GM12878 (cell line): ENCODE data around the gene ZCCHC9. TPM values are rescaled to one million over a fixed set of nuclear protein-coding genes. Genes with fewer than 3 reads are reported as not detected.

Experiments used
- ATAC-seq: fragments of 200-7000 bp; cut with Tn5 transposase; 3 replicates; pipeline ENCODE4 v1.9.1; 2020; ENCODE audit warnings: mild to moderate bottlenecking, moderate library complexity
- BruUV-seq: library from RNA; stranded (reverse); fragments of 400-500 nt; replicated peaks from 2 replicates; lab custom pipeline; 2021; lab: Mats Ljungman, UMichigan
- CTCF ChIA-PET: fragments of 300-600 bp; sonication (Branson Sonifier 250); formaldehyde crosslinking; extraction: SDS; loops from one replicate; lab custom pipeline; 2021; ENCODE audit warnings: inconsistent platforms; lab: Yijun Ruan, JAX
- POLR2A ChIA-PET: fragments of 350-600 bp; formaldehyde crosslinking; extraction: SDS; loops from one replicate; lab custom pipeline; 2021; ENCODE audit warnings: inconsistent platforms; lab: Charles Lee
- RAD21 ChIA-PET: fragments of 300-600 bp; sonication (Branson Sonifier 250); formaldehyde crosslinking; loops from one replicate; lab custom pipeline; 2023; ENCODE audit warnings: antibody characterized with exemption; ENCODE audit not compliant: unreplicated experiment; lab: Charles Lee
- SMC1A ChIA-PET: fragments of 300-600 bp; sonication (Branson Sonifier 250); formaldehyde crosslinking; loops from one replicate; lab custom pipeline; 2023; ENCODE audit not compliant: unreplicated experiment, uncharacterized antibody; lab: Charles Lee
- DNase-seq: peaks from one replicate; pipeline ENCODE4 v3.0.0-alpha.2; 2011; ENCODE audit warnings: low read depth, low spot score
- FAIRE-seq: peaks from 3 replicates; lab custom pipeline; 2011; peaks lifted over from hg19 to GRCh38; lab: Jason Lieb, UNC
- H2AFZ ChIP-seq: 2 replicates; pipeline ENCODE4 v1.6.0; 2011; ENCODE audit warnings: low read depth, low read length, control low read depth; ENCODE audit not compliant: control insufficient read depth
- H3K27ac ChIP-seq: 2 replicates; pipeline ENCODE4 v1.5.1; 2011; ENCODE audit warnings: control low read depth; ENCODE audit not compliant: control insufficient read depth, insufficient read depth
- H3K27me3 ChIP-seq, 2 experiments: replicated peaks in 1 of 2; 2 replicates each; pipeline versions ENCODE4 v1.6.0 to v1.6.1; 2011; ENCODE audit warnings: low read length in 1 of 2; ENCODE audit not compliant: control insufficient read depth in 2 of 2, insufficient read depth in 2 of 2
- H3K36me3 ChIP-seq, 2 experiments: 2 replicates each; pipeline ENCODE4 v1.5.1; 2011; ENCODE audit warnings: low read length in 1 of 2; ENCODE audit not compliant: control insufficient read depth in 2 of 2, insufficient read depth in 2 of 2
- H3K4me1 ChIP-seq: 2 replicates; pipeline ENCODE4 v1.6.1; 2011; ENCODE audit warnings: mild to moderate bottlenecking, low read length, moderate library complexity, mixed read lengths; ENCODE audit not compliant: control insufficient read depth, insufficient read depth
- H3K4me2 ChIP-seq: 2 replicates; pipeline ENCODE4 v1.6.0; 2011; ENCODE audit warnings: control low read depth; ENCODE audit not compliant: control insufficient read depth, insufficient read depth
- H3K4me3 ChIP-seq: fragments of 200-600 bp; sonication (generic); 2 replicates; pipeline ENCODE4 v1.5.1; 2016
- H3K79me2 ChIP-seq: 2 replicates; pipeline ENCODE4 v1.6.0; 2011; ENCODE audit warnings: low read length; ENCODE audit not compliant: control insufficient read depth, insufficient read depth
- H3K9ac ChIP-seq: 2 replicates; pipeline ENCODE4 v1.8.0; 2011; ENCODE audit warnings: low read length, control low read depth, mixed read lengths; ENCODE audit not compliant: control insufficient read depth, insufficient read depth
- H3K9me3 ChIP-seq: replicated peaks from 3 replicates; pipeline ENCODE4 v1.5.1; 2011; ENCODE audit warnings: mild to moderate bottlenecking, low read length; ENCODE audit not compliant: control insufficient read depth, insufficient read depth
- H4K20me1 ChIP-seq: 2 replicates; pipeline ENCODE4 v1.6.0; 2011; ENCODE audit not compliant: control insufficient read depth, insufficient read depth
- EP300 ChIP-seq, 2 experiments: fragments of 150-350 bp in 1 of 2; IDR thresholded peaks; 2 replicates each; pipeline ENCODE4 v1.6.1; 2011 to 2012; ENCODE audit warnings: low read depth in 2 of 2, low read length in 2 of 2, borderline replicate concordance in 1 of 2, improper control_type of control experiment in 1 of 2, inconsistent platforms in 1 of 2; ENCODE audit not compliant: control insufficient read depth in 1 of 2
- HDAC2 ChIP-seq: fragments of 200-600 bp; sonication (generic); IDR thresholded peaks from 2 replicates; pipeline ENCODE4 v1.6.1; 2017
- LARP7 ChIP-seq: fragments of 450-650 bp; IDR thresholded peaks from 2 replicates; pipeline ENCODE4 v1.6.1; 2017; ENCODE audit warnings: mild to moderate bottlenecking
- RELA ChIP-seq: fragments of 450-650 bp; IDR thresholded peaks from 2 replicates; pipeline ENCODE4 v1.8.0; 2014; ENCODE audit warnings: borderline replicate concordance; ENCODE audit not compliant: partially characterized antibody
- TBL1XR1 ChIP-seq: IDR thresholded peaks from 2 replicates; pipeline ENCODE4 v1.6.1; 2012; ENCODE audit warnings: low read depth, low read length, improper control_type of control experiment
- ZBED1 ChIP-seq: IDR thresholded peaks from 2 replicates; pipeline ENCODE4 v1.6.1; 2016; ENCODE audit warnings: borderline replicate concordance
- WGBS: methylation state at CpG from one replicate; pipeline ENCODE4 v1.1.6; 2016; ENCODE audit warnings: low lambda C conversion rate; ENCODE audit not compliant: insufficient replicate concordance, insufficient coverage; ENCODE audit errors: missing lambda C conversion rate; 5-methylcytosine and 5-hydroxymethylcytosine counted together
- in situ Hi-C: fragments of 300-500 bp; cut with MboI; formaldehyde crosslinking; loops from 9 replicates; pipeline ENCODE4 v1.14.3; 2018; ENCODE audit warnings: mixed read lengths
- intact Hi-C: fragments of 100-400 bp; cut with micrococcal nuclease; formaldehyde crosslinking; loops from one replicate; pipeline ENCODE4 v1.14.2; 2022; ENCODE audit not compliant: unreplicated experiment
- polyA plus RNA-seq, 11 experiments: library from polyadenylated mRNA; depleted of rRNA in 4 of 11; unstranded in 6 of 11; stranded (reverse) in 5 of 11; fragments of >200 nt; fragmentation: Nextera tagmentation in 4 of 11; fragmentation: Illumina TruSeq in 1 of 11; extraction: Ambion mirVana in 4 of 11; extraction: Trizol in 1 of 11; gene quantifications; 1 replicate in 1 of 11; 2 replicates in 10 of 11; pipeline versions ENCODE4 v1.2.1 to v1.2.3, GENCODE V29; 2011 to 2016; ENCODE audit warnings: inconsistent platforms in 2 of 11, missing spikeins in 2 of 11, low read depth in 1 of 11
- total RNA-seq, 4 experiments: library from RNA; depleted of rRNA in 3 of 4; stranded (reverse); fragments of >200 nt in 3 of 4; fragmentation: Illumina TruSeq in 1 of 4; extraction: Trizol in 1 of 4; gene quantifications; 2 replicates each; pipeline versions ENCODE4 v1.2.1 to v1.2.3, GENCODE V29; 2013 to 2021
- TF ChIP-seq, protein P1 (sequence below): IDR thresholded peaks from 2 replicates; pipeline ENCODE4 v1.6.1; 2012; ENCODE audit warnings: low read depth, low read length, improper control_type of control experiment
- TF ChIP-seq, protein P2 (sequence below): fragments of 450-650 bp; IDR thresholded peaks from 2 replicates; pipeline ENCODE4 v1.6.1; 2018; ENCODE audit warnings: borderline replicate concordance, mild to moderate bottlenecking; ENCODE audit not compliant: partially characterized antibody

Gene ZCCHC9
- total and polyA plus RNA-seq, 10 of the 15 experiments (the other 5 are each of a cell fraction or from before 2014, with no cell fraction given), result 22.0 to 57.7 (median 34.5) TPM

DNA sequence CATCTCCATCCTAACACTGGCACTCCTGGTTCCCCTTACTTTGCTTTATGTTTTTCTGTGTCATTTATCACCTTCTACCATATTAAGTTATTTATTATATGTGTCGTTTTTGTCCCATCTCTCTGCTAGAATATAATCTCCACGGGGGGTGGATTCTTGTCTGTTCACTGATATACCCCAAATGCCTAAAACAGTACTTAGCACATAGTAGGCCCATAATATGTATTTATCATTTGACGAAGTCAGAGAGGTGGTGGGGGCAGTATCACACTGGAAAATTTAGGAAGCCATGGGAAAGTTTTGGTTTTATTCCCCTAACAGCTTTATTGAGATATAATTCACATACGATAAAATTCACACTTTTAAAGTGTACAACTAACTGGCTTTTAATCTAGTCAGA lies 14.4 kb downstream of the ZCCHC9 start:
- RAD21 ChIA-PET, result no interaction called here
- Histone ChIP-seq H3K9ac (no peak overlapping the region), H3K27ac (no peak overlapping the region), H3K4me3 (no peak overlapping the region), H3K9me3 (no peaks in the 10 kb centered on the region), H3K79me2 (no peaks in the 10 kb centered on the region), H3K27me3 (no peaks in the 10 kb centered on the region), H3K36me3 (no peaks in the 10 kb centered on the region; a peak in 1 of 4 replicates), H4K20me1 (no peaks in the 10 kb centered on the region), H3K4me2 (no peak overlapping the region), H2AFZ (no peak overlapping the region), H3K4me1 (no peaks in the 10 kb centered on the region)
- no peak for TF ChIP-seq EP300 (IDR thresholded peaks at IDR 0.05; ENCODE audit: borderline replicate concordance in 1 of 2, control insufficient read depth in 1 of 2, low read depth in 2 of 2, low read length in 2 of 2)
- TF ChIP-seq, protein P1, sequence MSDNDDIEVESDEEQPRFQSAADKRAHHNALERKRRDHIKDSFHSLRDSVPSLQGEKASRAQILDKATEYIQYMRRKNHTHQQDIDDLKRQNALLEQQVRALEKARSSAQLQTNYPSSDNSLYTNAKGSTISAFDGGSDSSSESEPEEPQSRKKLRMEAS, result no peak
- no peak for TF ChIP-seq HDAC2
- no peak for TF ChIP-seq ZBED1
- TF ChIP-seq LARP7, result no peak
- TF ChIP-seq, protein P2, sequence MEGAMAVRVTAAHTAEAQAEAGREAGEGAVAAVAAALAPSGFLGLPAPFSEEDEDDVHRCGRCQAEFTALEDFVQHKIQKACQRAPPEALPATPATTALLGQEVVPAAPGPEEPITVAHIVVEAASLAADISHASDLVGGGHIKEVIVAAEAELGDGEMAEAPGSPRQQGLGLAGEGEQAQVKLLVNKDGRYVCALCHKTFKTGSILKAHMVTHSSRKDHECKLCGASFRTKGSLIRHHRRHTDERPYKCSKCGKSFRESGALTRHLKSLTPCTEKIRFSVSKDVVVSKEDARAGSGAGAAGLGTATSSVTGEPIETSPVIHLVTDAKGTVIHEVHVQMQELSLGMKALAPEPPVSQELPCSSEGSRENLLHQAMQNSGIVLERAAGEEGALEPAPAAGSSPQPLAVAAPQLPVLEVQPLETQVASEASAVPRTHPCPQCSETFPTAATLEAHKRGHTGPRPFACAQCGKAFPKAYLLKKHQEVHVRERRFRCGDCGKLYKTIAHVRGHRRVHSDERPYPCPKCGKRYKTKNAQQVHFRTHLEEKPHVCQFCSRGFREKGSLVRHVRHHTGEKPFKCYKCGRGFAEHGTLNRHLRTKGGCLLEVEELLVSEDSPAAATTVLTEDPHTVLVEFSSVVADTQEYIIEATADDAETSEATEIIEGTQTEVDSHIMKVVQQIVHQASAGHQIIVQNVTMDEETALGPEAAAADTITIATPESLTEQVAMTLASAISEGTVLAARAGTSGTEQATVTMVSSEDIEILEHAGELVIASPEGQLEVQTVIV, result no peak
- TF ChIP-seq TBL1XR1, result no peak
- no peak for TF ChIP-seq RELA
- FAIRE-seq (no peak), ATAC-seq (no peak), DNase-seq (no peak)
- CTCF ChIA-PET, result interaction anchor here (1.9 to 4.6 kb wide), 2 partner anchors 13 to 16 kb away, joined by 6 to 16 read pairs; partner anchors contain the start of gene ZCCHC9
- SMC1A ChIA-PET, result interaction anchor here (0.7 to 1.9 kb wide), 2 partner anchors 16 to 133 kb away, joined by 3 to 6 read pairs; no protein-coding TSS in a partner anchor
- POLR2A ChIA-PET, result no interaction called here
- BruUV-seq, result no TSS peak
- WGBS, result 90% methylated on average over 4 of the region's 4 CpGs
- intact Hi-C loops, result no loop called here
- in situ Hi-C loops, result no loop called here
